ENCODE data around the gene ADGRB3.

ADGRB3 gene

DNA sequence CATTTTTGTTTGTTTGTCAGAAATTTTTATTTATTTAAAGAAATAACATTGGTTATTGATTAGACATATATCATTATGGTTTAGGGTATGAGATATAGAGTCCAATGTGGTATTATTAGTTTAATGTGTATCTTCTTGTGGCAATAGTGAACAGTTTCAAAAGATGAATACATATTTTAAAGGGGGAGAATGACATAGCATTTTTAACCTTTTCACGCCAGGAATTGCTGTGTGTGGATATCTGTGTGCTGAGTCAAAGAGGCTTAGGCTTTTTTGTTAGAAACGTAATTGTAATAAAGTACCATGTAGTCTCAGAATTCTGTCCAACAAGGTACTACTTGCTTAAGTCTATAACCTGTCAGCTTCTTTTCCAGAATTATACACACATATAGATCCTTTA is 451.6 kb downstream of the ADGRB3 start:
- Histone ChIP-seq H2BK15ac (ENCODE audit: low read length) (no peak overlapping the region), H4K8ac (ENCODE audit: low read depth, low read length) (no peak overlapping the region), H3K36me3 (replicated peaks in 1 of 2; ENCODE audit: control insufficient read depth in 2 of 2, insufficient read depth in 2 of 2, low read length in 2 of 2) (no peaks in the 10 kb centered on the region), H3K27ac (replicated peaks; ENCODE audit: low read length) (no peak overlapping the region), H3K14ac (ENCODE audit: low read length) (no peak overlapping the region), H3K4me3 (ENCODE audit: low read length in 2 of 2) (no peak overlapping the region), H3K4me1 (ENCODE audit: control insufficient read depth in 2 of 2, insufficient read depth in 1 of 2, low read depth in 1 of 2, low read length in 2 of 2) (no peaks in the 10 kb centered on the region), H4K91ac (ENCODE audit: low read depth, low read length, poor library complexity) (no peak overlapping the region), H3K9ac (ENCODE audit: low read depth, low read length, poor library complexity) (no peak overlapping the region), H2AFZ (ENCODE audit: low read length) (no peak overlapping the region), H2AK5ac (ENCODE audit: low read depth, low read length) (no peak overlapping the region), H2BK120ac (ENCODE audit: low read depth, low read length) (no peak overlapping the region), H2BK12ac (ENCODE audit: low read length) (no peak overlapping the region), H3K9me3 (replicated peaks in 1 of 2; ENCODE audit: control insufficient read depth in 2 of 2, insufficient read depth in 1 of 2, low read depth in 1 of 2, low read length in 2 of 2) (no peaks in the 10 kb centered on the region), H3K4ac (ENCODE audit: low read length) (no peak overlapping the region), H3K27me3 (ENCODE audit: control insufficient read depth in 3 of 3, insufficient read depth in 3 of 3, low read depth in 1 of 3, low read length in 3 of 3) (no peaks in the 10 kb centered on the region), H3K79me1 (ENCODE audit: low read depth, low read length) (no peaks in the 10 kb centered on the region), H2BK5ac (ENCODE audit: low read length) (no peak overlapping the region), H3K23ac (ENCODE audit: low read depth, low read length, poor library complexity) (no peak overlapping the region), H3K4me2 (ENCODE audit: insufficient read depth, low read length, poor library complexity, severe bottlenecking) (no peak overlapping the region), H3K18ac (ENCODE audit: low read length) (no peak overlapping the region)
- DNase-seq (ENCODE audit: low spot score), result no peak
- no CpG with 5 or more reads among the region's 2 CpGs for WGBS, 2 donors (ENCODE audit: extremely low coverage in 2 of 2, insufficient read length in 2 of 2, insufficient replicate concordance in 1 of 2)

DNA sequence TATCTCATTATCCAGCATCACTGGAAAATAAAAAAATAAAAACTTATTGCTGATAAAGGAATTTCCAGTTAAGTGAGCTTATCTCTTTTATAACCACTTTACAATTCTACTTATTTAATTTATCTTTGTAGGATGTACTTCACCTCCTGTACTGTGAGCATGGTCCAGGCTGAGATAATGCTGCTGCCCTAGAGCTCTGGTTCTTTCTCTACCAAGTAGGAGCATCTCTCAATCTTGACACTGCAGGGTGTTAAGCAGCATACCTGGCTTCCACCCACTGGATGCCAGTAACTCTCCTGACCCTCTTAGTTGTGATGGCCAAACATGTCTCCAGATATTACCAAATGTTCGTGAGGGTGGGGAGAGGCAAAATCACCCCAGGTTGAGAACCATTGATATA is 454.5 kb downstream of the ADGRB3 start:
- no peaks in the 10 kb centered on the region for H3K4me1 ChIP-seq (ENCODE audit: control insufficient read depth in 2 of 2, insufficient read depth in 1 of 2, low read depth in 1 of 2, low read length in 2 of 2)
- H3K27me3 ChIP-seq (ENCODE audit: control insufficient read depth in 3 of 3, insufficient read depth in 3 of 3, low read depth in 1 of 3, low read length in 3 of 3), result no peaks in the 10 kb centered on the region
- no peak overlapping the region for H3K4me2 ChIP-seq (ENCODE audit: insufficient read depth, low read length, poor library complexity, severe bottlenecking)
- no peak overlapping the region for H2BK15ac ChIP-seq (ENCODE audit: low read length)
- no peak overlapping the region for H3K18ac ChIP-seq (ENCODE audit: low read length)
- H3K36me3 ChIP-seq (replicated peaks in 1 of 2; ENCODE audit: control insufficient read depth in 2 of 2, insufficient read depth in 2 of 2, low read length in 2 of 2), result no peaks in the 10 kb centered on the region
- H3K23ac ChIP-seq (ENCODE audit: low read depth, low read length, poor library complexity), result no peak overlapping the region
- H3K79me1 ChIP-seq (ENCODE audit: low read depth, low read length), result no peaks in the 10 kb centered on the region
- H3K27ac ChIP-seq (replicated peaks; ENCODE audit: low read length), result no peak overlapping the region
- no peak overlapping the region for H3K9ac ChIP-seq (ENCODE audit: low read depth, low read length, poor library complexity)
- no peak overlapping the region for H2AFZ ChIP-seq (ENCODE audit: low read length)
- H3K4me3 ChIP-seq (ENCODE audit: low read length in 2 of 2), result no peak overlapping the region
- H2AK5ac ChIP-seq (ENCODE audit: low read depth, low read length), result no peak overlapping the region
- no peak overlapping the region for H4K8ac ChIP-seq (ENCODE audit: low read depth, low read length)
- no peak overlapping the region for H2BK5ac ChIP-seq (ENCODE audit: low read length)
- no peak for DNase-seq (ENCODE audit: low spot score)
- H4K91ac ChIP-seq (ENCODE audit: low read depth, low read length, poor library complexity), result no peak overlapping the region
- no peak overlapping the region for H2BK12ac ChIP-seq (ENCODE audit: low read length)
- no peaks in the 10 kb centered on the region for H3K9me3 ChIP-seq (replicated peaks in 1 of 2; ENCODE audit: control insufficient read depth in 2 of 2, insufficient read depth in 1 of 2, low read depth in 1 of 2, low read length in 2 of 2)
- H3K14ac ChIP-seq (ENCODE audit: low read length), result no peak overlapping the region
- no peak overlapping the region for H3K4ac ChIP-seq (ENCODE audit: low read length)
- no peak overlapping the region for H2BK120ac ChIP-seq (ENCODE audit: low read depth, low read length)
- no CpG with 5 or more reads among the region's 1 CpG for WGBS, 2 donors (ENCODE audit: extremely low coverage in 2 of 2, insufficient read length in 2 of 2, insufficient replicate concordance in 1 of 2)

DNA sequence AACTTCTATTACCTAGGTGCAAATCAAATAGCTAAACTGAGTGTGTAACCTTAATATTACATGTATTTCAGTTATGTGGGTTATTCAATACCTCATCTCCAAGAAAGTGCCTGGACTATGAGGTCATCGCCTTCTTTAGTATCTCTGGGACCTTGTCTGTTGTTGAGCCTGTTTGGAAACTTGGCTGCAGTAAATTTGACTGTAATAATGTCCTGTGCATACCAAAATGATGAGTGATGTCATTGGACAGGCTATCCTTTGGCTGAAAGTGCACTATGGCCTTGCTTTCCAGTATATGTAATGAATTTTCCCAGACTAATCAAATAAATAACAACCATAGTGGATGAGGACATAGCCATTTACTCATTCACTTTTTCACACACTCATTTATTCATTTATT is 455.1 kb downstream of the ADGRB3 start:
- WGBS, 2 donors (ENCODE audit: extremely low coverage in 2 of 2, insufficient read length in 2 of 2, insufficient replicate concordance in 1 of 2), result no CpG with 5 or more reads among the region's 1 CpG
- Histone ChIP-seq H3K14ac (ENCODE audit: low read length) (no peak overlapping the region), H3K9ac (ENCODE audit: low read depth, low read length, poor library complexity) (no peak overlapping the region), H3K4me3 (ENCODE audit: low read length in 2 of 2) (no peak overlapping the region), H3K79me1 (ENCODE audit: low read depth, low read length) (no peaks in the 10 kb centered on the region), H3K4me1 (ENCODE audit: control insufficient read depth in 2 of 2, insufficient read depth in 1 of 2, low read depth in 1 of 2, low read length in 2 of 2) (no peaks in the 10 kb centered on the region), H2BK15ac (ENCODE audit: low read length) (no peak overlapping the region), H2BK12ac (ENCODE audit: low read length) (no peak overlapping the region), H3K23ac (ENCODE audit: low read depth, low read length, poor library complexity) (no peak overlapping the region), H2AK5ac (ENCODE audit: low read depth, low read length) (no peak overlapping the region), H3K9me3 (replicated peaks in 1 of 2; ENCODE audit: control insufficient read depth in 2 of 2, insufficient read depth in 1 of 2, low read depth in 1 of 2, low read length in 2 of 2) (no peaks in the 10 kb centered on the region), H2AFZ (ENCODE audit: low read length) (no peak overlapping the region), H4K91ac (ENCODE audit: low read depth, low read length, poor library complexity) (no peak overlapping the region), H3K27me3 (ENCODE audit: control insufficient read depth in 3 of 3, insufficient read depth in 3 of 3, low read depth in 1 of 3, low read length in 3 of 3) (no peaks in the 10 kb centered on the region), H2BK5ac (ENCODE audit: low read length) (no peak overlapping the region), H4K8ac (ENCODE audit: low read depth, low read length) (no peak overlapping the region), H3K4ac (ENCODE audit: low read length) (no peak overlapping the region), H3K18ac (ENCODE audit: low read length) (no peak overlapping the region), H3K36me3 (replicated peaks in 1 of 2; ENCODE audit: control insufficient read depth in 2 of 2, insufficient read depth in 2 of 2, low read length in 2 of 2) (no peaks in the 10 kb centered on the region), H3K4me2 (ENCODE audit: insufficient read depth, low read length, poor library complexity, severe bottlenecking) (no peak overlapping the region), H2BK120ac (ENCODE audit: low read depth, low read length) (no peak overlapping the region), H3K27ac (replicated peaks; ENCODE audit: low read length) (no peak overlapping the region)
- no peak for DNase-seq (ENCODE audit: low spot score)

DNA sequence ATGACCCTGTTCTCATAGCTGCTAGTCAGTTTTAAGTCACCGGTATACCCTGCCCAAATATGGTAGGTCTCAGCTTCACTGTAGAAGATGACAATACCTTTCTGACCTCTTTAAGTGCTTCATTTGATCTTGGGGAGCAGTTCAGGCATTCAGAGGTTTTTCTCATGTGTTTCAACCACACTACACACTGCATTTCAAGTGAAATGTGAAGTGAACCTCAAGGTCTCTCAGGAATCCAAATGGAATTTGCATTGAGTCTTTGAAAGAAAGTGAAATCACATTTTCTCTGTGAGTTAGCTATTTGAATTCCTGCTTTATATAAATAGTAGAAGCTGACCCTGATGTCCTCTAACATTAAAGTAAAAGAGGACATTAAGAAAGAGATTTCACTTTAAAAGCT is 461.6 kb downstream of the ADGRB3 start:
- H2BK120ac ChIP-seq (ENCODE audit: low read depth, low read length), result no peak overlapping the region
- H3K79me1 ChIP-seq (ENCODE audit: low read depth, low read length), result no peaks in the 10 kb centered on the region
- peaks cover 3 to 12% of the 10 kb centered on the region in 2 donors for H3K4me1 ChIP-seq (ENCODE audit: control insufficient read depth in 2 of 2, insufficient read depth in 1 of 2, low read depth in 1 of 2, low read length in 2 of 2)
- H3K27ac ChIP-seq (replicated peaks; ENCODE audit: low read length), result no peak overlapping the region
- no peak overlapping the region for H3K4me3 ChIP-seq (ENCODE audit: low read length in 2 of 2)
- no peak overlapping the region for H3K4ac ChIP-seq (ENCODE audit: low read length)
- no peak overlapping the region for H2AFZ ChIP-seq (ENCODE audit: low read length)
- no peak overlapping the region for H2AK5ac ChIP-seq (ENCODE audit: low read depth, low read length)
- H2BK12ac ChIP-seq (ENCODE audit: low read length), result no peak overlapping the region
- no CpG with 5 or more reads among the region's 1 CpG for WGBS, 2 donors (ENCODE audit: extremely low coverage in 2 of 2, insufficient read length in 2 of 2, insufficient replicate concordance in 1 of 2)
- H3K4me2 ChIP-seq (ENCODE audit: insufficient read depth, low read length, poor library complexity, severe bottlenecking), result no peak overlapping the region
- H3K18ac ChIP-seq (ENCODE audit: low read length), result no peak overlapping the region
- no peak for DNase-seq (ENCODE audit: low spot score)
- no peak overlapping the region for H4K8ac ChIP-seq (ENCODE audit: low read depth, low read length)
- no peak overlapping the region for H2BK5ac ChIP-seq (ENCODE audit: low read length)
- no peak overlapping the region for H3K23ac ChIP-seq (ENCODE audit: low read depth, low read length, poor library complexity)
- H3K14ac ChIP-seq (ENCODE audit: low read length), result no peak overlapping the region
- H3K9ac ChIP-seq (ENCODE audit: low read depth, low read length, poor library complexity), result no peak overlapping the region
- H3K27me3 ChIP-seq (ENCODE audit: control insufficient read depth in 3 of 3, insufficient read depth in 3 of 3, low read depth in 1 of 3, low read length in 3 of 3), result no peaks in the 10 kb centered on the region
- H4K91ac ChIP-seq (ENCODE audit: low read depth, low read length, poor library complexity), result no peak overlapping the region
- no peak overlapping the region for H2BK15ac ChIP-seq (ENCODE audit: low read length)
- no peaks in the 10 kb centered on the region for H3K36me3 ChIP-seq (replicated peaks in 1 of 2; ENCODE audit: control insufficient read depth in 2 of 2, insufficient read depth in 2 of 2, low read length in 2 of 2)
- H3K9me3 ChIP-seq (replicated peaks in 1 of 2; ENCODE audit: control insufficient read depth in 2 of 2, insufficient read depth in 1 of 2, low read depth in 1 of 2, low read length in 2 of 2), result no peaks in the 10 kb centered on the region

All from neuronal stem cell (in vitro differentiated cells).